IPS-18a (cell line): ENCODE results near the gene KAT6B.

ENCODE experiments used
- H3K27ac ChIP-seq: one replicate; pipeline ENCODE4 v1.5.1; 2013; ENCODE audit warnings: low read length
- H3K27me3 ChIP-seq: one replicate; pipeline ENCODE4 v1.6.1; 2013; ENCODE audit warnings: mild to moderate bottlenecking, low read length; ENCODE audit not compliant: control insufficient read depth, insufficient read depth
- H3K36me3 ChIP-seq: one replicate; pipeline ENCODE4 v1.6.1; 2013; ENCODE audit warnings: low read depth, low read length; ENCODE audit not compliant: control insufficient read depth
- H3K4me1 ChIP-seq: one replicate; pipeline ENCODE4 v1.6.1; 2013; ENCODE audit warnings: low read depth, low read length; ENCODE audit not compliant: control insufficient read depth
- H3K4me3 ChIP-seq: one replicate; pipeline ENCODE4 v1.5.1; 2013; ENCODE audit warnings: low read length
- H3K9ac ChIP-seq: one replicate; pipeline ENCODE4 v1.6.1; 2013; ENCODE audit warnings: mild to moderate bottlenecking, low read length, moderate library complexity
- H3K9me3 ChIP-seq: one replicate; pipeline ENCODE4 v1.6.1; 2013; ENCODE audit warnings: low read depth, low read length; ENCODE audit not compliant: control insufficient read depth

Gene KAT6B

GRCh38 chr10:74947781-74948401 is 121.5 kb downstream of the KAT6B start:
- Histone ChIP-seq H3K4me1 (peaks cover 7% of the 10 kb centered on the region), H3K27me3 (no peaks in the 10 kb centered on the region), H3K4me3 (no peak overlapping the region), H3K9me3 (no peaks in the 10 kb centered on the region), H3K9ac (no peak overlapping the region), H3K27ac (no peak overlapping the region), H3K36me3 (no peaks in the 10 kb centered on the region)

- Histone ChIP-seq H3K4me3 (no peak overlapping the region), H3K36me3 (no peaks in the 10 kb centered on the region), H3K9ac (no peak overlapping the region), H3K9me3 (no peaks in the 10 kb centered on the region), H3K27ac (no peak overlapping the region), H3K27me3 (no peaks in the 10 kb centered on the region), H3K4me1 (peaks cover 7% of the 10 kb centered on the region)
Measured at GRCh38 chr10:74949034-74949832, 122.8 kb downstream of the KAT6B start.

GRCh38 chr10:74949843-74950765 is 123.7 kb downstream of the KAT6B start:
- H3K4me1 ChIP-seq: peaks cover 7% of the 10 kb centered on the region
- H3K27ac ChIP-seq: no peak overlapping the region
- no peaks in the 10 kb centered on the region for H3K27me3 ChIP-seq

GRCh38 chr10:74953214-74953613 is 126.8 kb downstream of the KAT6B start:
- Histone ChIP-seq H3K9ac (no peak overlapping the region), H3K4me3 (no peak overlapping the region), H3K4me1 (no peaks in the 10 kb centered on the region), H3K9me3 (no peaks in the 10 kb centered on the region), H3K27me3 (no peaks in the 10 kb centered on the region), H3K36me3 (no peaks in the 10 kb centered on the region), H3K27ac (no peak overlapping the region)

More at GRCh38 chr10:74949843-74950765, 123.7 kb downstream of the KAT6B start:
- Histone ChIP-seq H3K9ac (no peak overlapping the region), H3K4me3 (no peak overlapping the region), H3K9me3 (no peaks in the 10 kb centered on the region), H3K36me3 (no peaks in the 10 kb centered on the region)

GRCh38 chr10:74955796-74956195 is 129.4 kb downstream of the KAT6B start:
- H3K36me3 ChIP-seq: no peaks in the 10 kb centered on the region
- no peak overlapping the region for H3K27ac ChIP-seq
- no peak overlapping the region for H3K9ac ChIP-seq
- H3K9me3 ChIP-seq: no peaks in the 10 kb centered on the region
- no peaks in the 10 kb centered on the region for H3K4me1 ChIP-seq
- no peak overlapping the region for H3K4me3 ChIP-seq
- no peaks in the 10 kb centered on the region for H3K27me3 ChIP-seq

GRCh38 chr10:74956555-74957111 is 130.2 kb downstream of the KAT6B start:
- H3K27ac ChIP-seq: no peak overlapping the region
- no peaks in the 10 kb centered on the region for H3K36me3 ChIP-seq
- H3K9ac ChIP-seq: no peak overlapping the region
- no peaks in the 10 kb centered on the region for H3K9me3 ChIP-seq
- no peaks in the 10 kb centered on the region for H3K4me1 ChIP-seq
- no peak overlapping the region for H3K4me3 ChIP-seq
- no peaks in the 10 kb centered on the region for H3K27me3 ChIP-seq

- H3K27me3 ChIP-seq: no peaks in the 10 kb centered on the region
- H3K9ac ChIP-seq: no peak overlapping the region
- H3K4me1 ChIP-seq: no peaks in the 10 kb centered on the region
- no peak overlapping the region for H3K27ac ChIP-seq
- H3K4me3 ChIP-seq: no peak overlapping the region
- H3K9me3 ChIP-seq: no peaks in the 10 kb centered on the region
- H3K36me3 ChIP-seq: no peaks in the 10 kb centered on the region
Measured at GRCh38 chr10:74957285-74957961, 131.0 kb downstream of the KAT6B start.

GRCh38 chr10:74958316-74958715 is 131.9 kb downstream of the KAT6B start:
- H3K27ac ChIP-seq: no peak overlapping the region

GRCh38 chr10:74960670-74961069 is 134.3 kb downstream of the KAT6B start:
- Histone ChIP-seq H3K27ac (no peak overlapping the region), H3K4me3 (no peak overlapping the region), H3K9ac (no peak overlapping the region), H3K4me1 (no peaks in the 10 kb centered on the region), H3K9me3 (no peaks in the 10 kb centered on the region), H3K36me3 (no peaks in the 10 kb centered on the region), H3K27me3 (no peaks in the 10 kb centered on the region)

More at GRCh38 chr10:74958316-74958715, 131.9 kb downstream of the KAT6B start:
- no peaks in the 10 kb centered on the region for H3K27me3 ChIP-seq
- no peak overlapping the region for H3K4me3 ChIP-seq
- no peak overlapping the region for H3K9ac ChIP-seq
- no peaks in the 10 kb centered on the region for H3K4me1 ChIP-seq
- H3K36me3 ChIP-seq: no peaks in the 10 kb centered on the region
- no peaks in the 10 kb centered on the region for H3K9me3 ChIP-seq

GRCh38 chr10:74962517-74962916 is 136.1 kb downstream of the KAT6B start:
- H3K4me1 ChIP-seq: peaks cover 2% of the 10 kb centered on the region
- H3K36me3 ChIP-seq: no peaks in the 10 kb centered on the region
- no peak overlapping the region for H3K4me3 ChIP-seq
- H3K27ac ChIP-seq: no peak overlapping the region
- no peak overlapping the region for H3K9ac ChIP-seq
- no peaks in the 10 kb centered on the region for H3K9me3 ChIP-seq
- H3K27me3 ChIP-seq: no peaks in the 10 kb centered on the region

- H3K4me1 ChIP-seq: peaks cover 12% of the 10 kb centered on the region
- no peaks in the 10 kb centered on the region for H3K27me3 ChIP-seq
- no peak overlapping the region for H3K4me3 ChIP-seq
- H3K27ac ChIP-seq: no peak overlapping the region
- no peak overlapping the region for H3K9ac ChIP-seq
- H3K36me3 ChIP-seq: no peaks in the 10 kb centered on the region
- H3K9me3 ChIP-seq: no peaks in the 10 kb centered on the region
Measured at GRCh38 chr10:74963549-74963948, 137.1 kb downstream of the KAT6B start.
